DOHH2 (cell line): ENCODE results near the gene CRACR2A.

ENCODE experiments used
- H3F3A ChIP-seq: fragments of 200-600 bp; sonication (generic), shearing (Covaris generic); 2 replicates; pipeline ENCODE4 v1.6.0; 2016; ENCODE audit warnings: antibody characterized with exemption, mild to moderate bottlenecking; ENCODE audit not compliant: control insufficient read depth, insufficient read depth
- H3K27ac ChIP-seq: fragments of 200-600 bp; sonication (generic); 2 replicates; pipeline ENCODE4 v1.5.1; 2014; ENCODE audit warnings: low read depth, mild to moderate bottlenecking, low read length, moderate library complexity
- H3K27me3 ChIP-seq: fragments of 200-600 bp; sonication (generic); 2 replicates; pipeline ENCODE4 v1.6.1; 2014; ENCODE audit warnings: mild to moderate bottlenecking, low read length, mixed read lengths; ENCODE audit not compliant: control insufficient read depth
- H3K36me3 ChIP-seq: fragments of 200-600 bp; sonication (generic); 2 replicates; pipeline ENCODE4 v1.6.1; 2014; ENCODE audit warnings: mild to moderate bottlenecking, low read length, moderate library complexity, mixed read lengths; ENCODE audit not compliant: control insufficient read depth
- H3K4me1 ChIP-seq: fragments of 200-600 bp; sonication (generic); 2 replicates; pipeline ENCODE4 v1.6.1; 2014; ENCODE audit warnings: mild to moderate bottlenecking, low read length, mixed read lengths; ENCODE audit not compliant: control insufficient read depth
- H3K4me2 ChIP-seq: fragments of 200-600 bp; sonication (generic); 2 replicates; pipeline ENCODE4 v1.6.0; 2014; ENCODE audit warnings: mild to moderate bottlenecking, low read length, moderate library complexity
- H3K4me3 ChIP-seq: fragments of 200-600 bp; sonication (generic); 2 replicates; pipeline ENCODE4 v1.5.1; 2014; ENCODE audit warnings: mild to moderate bottlenecking, low read length, mixed read lengths
- H3K79me2 ChIP-seq: fragments of 200-600 bp; sonication (generic); 2 replicates; pipeline ENCODE4 v1.6.1; 2014; ENCODE audit warnings: mild to moderate bottlenecking, low read length, mixed read lengths; ENCODE audit not compliant: control insufficient read depth
- H3K9me2 ChIP-seq: fragments of 200-600 bp; sonication (generic); replicated peaks from 2 replicates; pipeline ENCODE4 v1.6.1; 2014; ENCODE audit warnings: mild to moderate bottlenecking, low read length, mixed read lengths; ENCODE audit not compliant: control insufficient read depth
- H3K9me3 ChIP-seq: fragments of 200-600 bp; sonication (generic); 2 replicates; pipeline ENCODE4 v1.6.1; 2014; ENCODE audit warnings: antibody characterized with exemption, low read length, mixed read lengths; ENCODE audit not compliant: control insufficient read depth, insufficient read depth
- H4K20me1 ChIP-seq: fragments of 200-600 bp; sonication (generic); 2 replicates; pipeline ENCODE4 v1.6.0; 2014; ENCODE audit warnings: low read depth, mild to moderate bottlenecking, antibody characterized with exemption, low read length, moderate library complexity; ENCODE audit not compliant: control insufficient read depth, insufficient read depth
- EZH2phosphoT487 ChIP-seq: fragments of 200-600 bp; sonication (generic); IDR thresholded peaks from 2 replicates; pipeline ENCODE4 v1.6.1; 2017; ENCODE audit warnings: borderline replicate concordance, mild to moderate bottlenecking, antibody characterized with exemption, low read length, moderate library complexity, mixed read lengths
- TF ChIP-seq, protein P1 (sequence below): fragments of 200-600 bp; sonication (generic); IDR thresholded peaks from one replicate; pipeline ENCODE4 v1.5.1; 2014; ENCODE audit warnings: antibody characterized with exemption, mild to moderate bottlenecking, low read depth, low read length; ENCODE audit not compliant: poor library complexity, severe bottlenecking

The CRACR2A gene

DNA sequence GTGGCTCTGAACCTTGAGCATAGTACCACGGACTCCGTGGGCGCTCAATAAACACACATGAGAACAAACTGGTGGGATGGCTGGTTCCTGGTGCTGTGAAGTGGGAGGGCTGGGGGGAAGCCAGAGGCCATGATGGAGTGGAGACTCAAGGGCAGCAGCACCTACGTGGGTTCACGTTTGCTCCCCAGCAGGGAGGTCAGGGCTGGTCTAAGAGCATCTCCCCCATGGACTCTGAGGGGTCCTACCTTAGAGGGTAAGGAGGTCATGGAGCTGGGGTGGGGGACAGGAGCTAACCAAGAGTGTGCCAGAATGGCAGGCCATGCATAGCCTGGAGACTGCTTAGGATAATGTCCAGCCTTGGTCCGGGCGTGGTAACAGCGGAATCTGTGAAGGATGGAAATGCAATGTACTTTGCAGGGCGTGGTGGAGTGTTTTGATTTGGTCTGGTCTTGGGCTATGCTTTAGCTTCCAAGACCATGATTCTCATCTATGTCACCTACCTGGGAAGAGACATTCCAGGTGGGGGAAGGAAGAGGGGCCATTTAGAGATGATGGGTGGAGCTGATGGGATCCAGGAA, 158.9 kb downstream of the CRACR2A start:
- Histone ChIP-seq H3K79me2 (no peaks in the 10 kb centered on the region), H3K9me2 (no peaks in the 10 kb centered on the region)
- TF ChIP-seq, protein P1, sequence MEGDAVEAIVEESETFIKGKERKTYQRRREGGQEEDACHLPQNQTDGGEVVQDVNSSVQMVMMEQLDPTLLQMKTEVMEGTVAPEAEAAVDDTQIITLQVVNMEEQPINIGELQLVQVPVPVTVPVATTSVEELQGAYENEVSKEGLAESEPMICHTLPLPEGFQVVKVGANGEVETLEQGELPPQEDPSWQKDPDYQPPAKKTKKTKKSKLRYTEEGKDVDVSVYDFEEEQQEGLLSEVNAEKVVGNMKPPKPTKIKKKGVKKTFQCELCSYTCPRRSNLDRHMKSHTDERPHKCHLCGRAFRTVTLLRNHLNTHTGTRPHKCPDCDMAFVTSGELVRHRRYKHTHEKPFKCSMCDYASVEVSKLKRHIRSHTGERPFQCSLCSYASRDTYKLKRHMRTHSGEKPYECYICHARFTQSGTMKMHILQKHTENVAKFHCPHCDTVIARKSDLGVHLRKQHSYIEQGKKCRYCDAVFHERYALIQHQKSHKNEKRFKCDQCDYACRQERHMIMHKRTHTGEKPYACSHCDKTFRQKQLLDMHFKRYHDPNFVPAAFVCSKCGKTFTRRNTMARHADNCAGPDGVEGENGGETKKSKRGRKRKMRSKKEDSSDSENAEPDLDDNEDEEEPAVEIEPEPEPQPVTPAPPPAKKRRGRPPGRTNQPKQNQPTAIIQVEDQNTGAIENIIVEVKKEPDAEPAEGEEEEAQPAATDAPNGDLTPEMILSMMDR: no peak
- no peak for TF ChIP-seq EZH2phosphoT487

DNA sequence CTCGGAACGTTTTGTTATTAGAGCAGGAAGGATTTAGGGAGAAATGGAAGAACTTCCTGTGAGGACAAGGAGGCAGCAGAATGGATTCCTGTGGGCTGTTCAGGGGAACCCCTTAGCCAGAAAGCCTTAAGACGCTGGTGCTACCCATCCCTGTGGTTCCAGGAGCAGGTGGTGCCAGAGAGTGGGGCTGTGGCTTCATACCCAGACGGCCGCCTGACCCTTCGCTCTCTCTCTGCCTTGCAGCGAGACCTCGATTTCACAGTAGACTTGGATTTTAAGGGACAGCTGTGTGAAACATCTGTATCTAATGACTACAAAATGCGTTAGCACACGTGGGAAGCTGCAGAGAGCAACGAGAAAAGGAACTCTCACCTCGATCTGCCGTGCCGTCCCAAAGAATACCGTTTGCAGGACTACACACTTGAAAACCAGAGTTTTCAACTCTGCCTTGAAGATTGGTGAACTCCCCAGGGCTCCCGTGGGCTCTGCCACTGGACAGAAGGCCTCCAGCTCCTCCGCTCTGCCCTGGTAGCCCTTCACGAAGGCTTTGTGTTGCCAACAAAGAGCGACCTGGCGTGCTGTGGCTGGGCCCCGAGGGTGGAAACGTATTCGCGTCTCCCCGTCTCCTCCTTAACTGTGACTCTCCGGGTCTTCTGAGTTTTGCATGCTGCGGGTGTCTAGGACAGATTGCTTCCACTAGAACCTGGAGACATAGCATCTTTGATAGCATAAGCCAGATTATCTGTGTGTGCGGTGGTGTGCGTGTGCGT, 159.9 kb downstream of the CRACR2A start:
- no peak for TF ChIP-seq EZH2phosphoT487
- TF ChIP-seq, protein P1: no peak
- no peak overlapping the region for H3K4me2 ChIP-seq

More for the DNA sequence above, 158.9 kb downstream of the CRACR2A start:
- Histone ChIP-seq H3K27me3 (peaks cover 2% of the 10 kb centered on the region; the same call in 1 of the 2 replicates), H3K4me1 (no peaks in the 10 kb centered on the region), H3K27ac (no peak overlapping the region), H3K4me2 (no peak overlapping the region), H3F3A (no peaks in the 10 kb centered on the region), H3K36me3 (no peaks in the 10 kb centered on the region), H4K20me1 (no peaks in the 10 kb centered on the region), H3K4me3 (no peak overlapping the region), H3K9me3 (no peaks in the 10 kb centered on the region)

DNA sequence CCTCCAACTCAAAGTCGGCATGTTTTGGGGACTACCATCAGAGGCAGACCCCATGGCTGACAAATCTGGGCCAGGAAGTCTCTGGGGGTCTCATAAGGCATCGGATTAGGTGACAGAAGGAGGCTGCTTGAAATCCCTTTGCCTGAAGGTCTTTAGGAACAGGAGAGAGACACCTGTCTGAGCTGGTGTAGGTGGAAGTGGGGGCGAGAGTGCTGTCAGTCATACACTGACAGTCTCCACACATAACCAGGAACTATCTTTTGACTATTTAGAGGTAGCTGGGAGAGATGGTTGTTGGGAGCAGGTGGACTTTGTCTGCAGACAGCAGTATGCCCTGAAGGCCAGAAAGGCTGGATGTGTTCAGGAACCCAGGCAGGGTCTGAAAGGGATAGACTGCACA, 163.2 kb downstream of the CRACR2A start:
- Histone ChIP-seq H3K4me3 (no peak overlapping the region), H3K27me3 (peaks cover 6% of the 10 kb centered on the region; the same call in 1 of the 2 replicates), H3K36me3 (no peaks in the 10 kb centered on the region), H3K4me1 (no peaks in the 10 kb centered on the region), H3F3A (no peaks in the 10 kb centered on the region), H4K20me1 (no peaks in the 10 kb centered on the region), H3K79me2 (no peaks in the 10 kb centered on the region), H3K9me2 (no peaks in the 10 kb centered on the region), H3K9me3 (no peaks in the 10 kb centered on the region), H3K4me2 (no peak overlapping the region), H3K27ac (no peak overlapping the region)
- TF ChIP-seq, protein P1: no peak
- no peak for TF ChIP-seq EZH2phosphoT487

More for the DNA sequence above, 159.9 kb downstream of the CRACR2A start:
- H3K36me3 ChIP-seq: no peaks in the 10 kb centered on the region
- H3K27me3 ChIP-seq: peaks cover 6% of the 10 kb centered on the region; the same call in 1 of the 2 replicates
- H3K27ac ChIP-seq: no peak overlapping the region
- H3K79me2 ChIP-seq: no peaks in the 10 kb centered on the region
- no peaks in the 10 kb centered on the region for H3K9me3 ChIP-seq
- H3K4me3 ChIP-seq: no peak overlapping the region
- H3F3A ChIP-seq: no peaks in the 10 kb centered on the region
- H4K20me1 ChIP-seq: no peaks in the 10 kb centered on the region
- no peaks in the 10 kb centered on the region for H3K9me2 ChIP-seq
- no peaks in the 10 kb centered on the region for H3K4me1 ChIP-seq
